HG02571 (cell line): ENCODE results near the gene ARMC5.
"Not testable (repeated sequence)": the region's sequence is repeated elsewhere in the genome, so short reads cannot be mapped to it uniquely, and the experiment has no call there.

ENCODE experiments used
- ATAC-seq: cut with Tn5 transposase; IDR thresholded peaks from one replicate; pipeline ENCODE4 v1.9.1; 2021; ENCODE audit warnings: mild to moderate bottlenecking, moderate library complexity; ENCODE audit not compliant: unreplicated experiment

The ARMC5 gene

GRCh38 chr16:31435341-31436220 is 23.7 kb upstream of the ARMC5 start:
- no peak for ATAC-seq

DNA sequence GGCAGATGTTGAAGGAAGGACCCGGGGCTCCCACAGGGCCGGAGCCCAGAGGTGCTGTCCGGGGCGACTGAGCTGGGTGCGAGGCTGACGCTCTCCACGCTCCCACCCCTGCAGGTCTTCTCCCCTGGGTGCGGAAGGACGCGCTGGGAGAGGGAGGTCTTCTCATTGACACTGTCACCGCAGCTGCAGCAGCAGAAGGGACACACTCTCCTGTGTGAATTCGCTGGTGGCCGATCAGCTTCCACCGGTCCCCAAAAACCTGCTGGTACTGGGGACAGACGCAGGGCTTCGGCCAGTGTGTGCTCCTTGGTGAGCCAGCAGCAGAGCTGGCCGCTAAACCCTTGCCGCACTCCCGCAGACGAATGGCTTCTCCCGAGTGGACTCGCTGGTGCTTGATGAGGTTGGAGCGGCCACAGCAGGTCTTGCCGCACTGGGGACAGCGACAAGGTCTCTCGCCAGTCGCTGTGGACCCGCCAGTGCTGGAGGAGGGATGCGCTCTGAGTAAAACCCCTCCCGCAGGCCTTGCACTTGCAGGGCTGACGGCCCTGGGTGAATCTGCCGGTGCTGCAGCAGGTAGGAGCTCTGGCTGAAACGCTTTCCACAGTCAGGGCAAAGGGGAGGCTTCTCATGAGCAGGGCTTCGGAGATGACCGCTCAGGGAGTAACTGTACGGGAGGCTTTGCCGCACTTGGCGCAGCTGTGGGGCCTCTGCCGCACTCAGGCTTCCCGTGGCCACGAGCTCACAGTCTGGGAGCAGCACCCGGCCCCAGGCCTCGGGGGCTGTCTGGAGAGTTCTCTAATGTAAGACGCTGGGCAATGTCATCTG is 22.9 kb upstream of the ARMC5 start:
- no peak for ATAC-seq

DNA sequence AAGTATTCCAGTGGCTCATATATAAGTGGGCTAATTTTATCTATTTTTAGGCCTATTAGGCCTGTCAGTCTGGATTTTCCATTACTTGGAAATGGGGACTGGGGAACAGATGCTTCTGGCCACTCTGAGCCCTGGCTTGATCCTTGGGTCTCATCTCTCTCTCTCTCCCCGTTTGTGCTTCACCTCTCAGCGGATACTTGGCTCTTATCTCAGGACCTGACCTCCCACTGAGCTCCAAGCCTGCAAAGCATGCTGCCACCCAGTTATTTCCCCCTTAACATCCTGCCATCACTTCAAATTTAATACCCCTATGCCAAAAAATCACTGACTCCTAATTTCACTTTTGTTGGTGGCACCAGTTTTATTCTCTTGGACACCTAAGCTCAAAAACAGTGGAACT is 20.9 kb upstream of the ARMC5 start:
- no peak for ATAC-seq

- not testable (repeated sequence) for ATAC-seq
Observed at GRCh38 chr16:31439023-31439422, 20.3 kb upstream of the ARMC5 start.

GRCh38 chr16:31439519-31439918 is 19.8 kb upstream of the ARMC5 start:
- ATAC-seq, result no peak

DNA sequence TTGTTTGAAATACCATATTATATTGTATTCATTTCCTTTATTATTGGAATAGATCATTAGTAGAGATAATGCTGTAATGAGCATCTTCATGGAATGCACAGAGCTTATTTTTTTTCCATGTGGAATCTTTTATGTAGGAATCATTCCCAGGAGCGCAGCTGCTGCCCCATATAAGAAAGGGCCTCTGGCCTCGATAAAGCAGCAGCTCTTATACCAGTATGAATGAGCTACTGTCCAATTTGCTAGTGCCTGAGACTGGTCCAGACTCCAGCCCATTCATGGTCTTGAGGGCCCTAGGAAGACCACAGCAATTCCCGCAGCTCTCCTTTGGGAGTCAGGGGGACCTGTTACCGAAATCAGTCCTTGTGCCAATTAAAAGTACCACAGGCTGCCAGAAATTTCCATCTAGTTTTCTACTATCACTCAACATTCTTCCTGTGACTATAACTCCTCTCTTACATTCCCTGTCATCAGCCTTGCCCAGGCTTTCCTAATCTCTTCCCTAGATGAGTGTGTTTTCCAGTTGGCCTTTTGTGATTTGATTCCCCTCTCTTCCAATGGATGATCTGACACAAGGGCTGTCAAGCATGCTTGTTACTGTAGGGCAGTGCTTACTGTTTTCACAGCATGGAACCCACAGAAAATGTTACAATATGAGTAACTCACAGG is 18.7 kb upstream of the ARMC5 start:
- ATAC-seq, result no peak

- no peak for ATAC-seq
Observed at GRCh38 chr16:31441956-31442355, 17.3 kb upstream of the ARMC5 start.

DNA sequence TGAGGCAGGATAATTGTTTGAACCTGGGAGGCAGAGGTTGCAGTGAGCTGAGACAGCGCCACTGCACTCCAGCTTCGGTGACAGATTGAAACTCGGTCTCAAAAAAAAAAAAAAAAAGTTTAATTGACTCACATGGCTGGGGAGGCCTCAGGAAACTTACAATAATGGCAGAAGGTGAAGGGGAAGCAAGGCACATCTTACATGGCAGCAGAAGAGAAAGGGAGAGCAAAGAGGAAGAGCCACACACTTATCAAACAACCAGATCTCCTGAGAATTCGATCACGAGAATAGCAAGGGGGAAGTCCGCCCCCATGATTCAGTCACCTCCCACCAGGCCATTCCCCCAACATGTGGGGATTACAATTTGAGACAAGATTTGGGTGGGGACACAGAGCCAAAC is 13.4 kb upstream of the ARMC5 start:
- not testable (repeated sequence) for ATAC-seq

DNA sequence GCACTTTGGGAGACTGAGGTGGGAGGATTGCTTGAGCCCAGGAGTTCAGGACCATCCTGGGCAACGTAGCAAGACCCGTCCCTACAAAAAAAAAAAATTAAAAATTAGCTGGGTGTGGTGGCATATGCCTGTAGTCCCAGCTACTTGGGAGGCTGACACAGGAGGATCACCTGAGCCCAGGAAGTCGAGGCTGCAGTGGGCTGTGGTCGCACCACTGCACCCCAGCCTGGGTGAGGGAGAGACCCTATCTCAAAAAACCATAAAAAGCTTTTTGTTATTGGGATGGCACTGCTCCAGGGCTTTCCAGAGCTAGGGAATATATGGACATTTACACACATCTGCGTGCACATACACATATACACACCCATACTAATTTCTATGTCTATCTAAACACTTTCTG is 8.1 kb upstream of the ARMC5 start:
- no peak for ATAC-seq

DNA sequence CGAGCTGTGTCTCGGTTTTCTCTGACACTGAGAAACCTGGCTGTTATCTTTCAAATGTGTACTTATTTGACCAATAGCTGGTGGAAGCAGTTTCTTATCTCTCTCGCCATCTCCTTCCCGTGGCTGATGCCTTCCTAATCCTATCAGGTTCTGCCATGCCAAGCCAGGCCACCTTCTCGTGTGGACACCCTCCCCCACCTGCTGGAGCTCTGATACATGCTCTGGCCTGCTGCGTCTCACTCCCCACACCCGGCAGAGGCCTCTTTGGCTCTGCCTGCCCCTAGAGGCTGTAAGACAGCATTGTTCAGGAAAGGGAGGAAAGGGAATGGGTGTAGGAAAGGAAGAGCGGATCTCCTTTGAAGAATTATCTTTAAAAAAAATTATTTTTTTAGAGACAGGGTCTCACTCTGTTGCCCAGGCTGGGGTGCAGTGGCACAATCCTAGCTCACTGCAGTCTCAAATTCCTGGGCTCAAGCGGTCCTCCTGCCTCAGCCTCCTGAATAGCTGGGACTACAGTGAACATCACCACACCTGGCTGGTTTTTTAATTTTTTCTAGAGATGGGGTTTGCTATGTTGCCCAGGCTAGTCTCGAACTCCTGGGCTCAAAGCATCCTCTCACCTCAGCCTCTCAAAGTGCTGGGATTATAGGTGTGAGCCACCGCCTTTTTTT is 7.5 kb upstream of the ARMC5 start:
- ATAC-seq, result no peak

GRCh38 chr16:31452631-31453106 is 6.6 kb upstream of the ARMC5 start:
- no peak for ATAC-seq

GRCh38 chr16:31453255-31454204 is 5.8 kb upstream of the ARMC5 start:
- no peak for ATAC-seq

DNA sequence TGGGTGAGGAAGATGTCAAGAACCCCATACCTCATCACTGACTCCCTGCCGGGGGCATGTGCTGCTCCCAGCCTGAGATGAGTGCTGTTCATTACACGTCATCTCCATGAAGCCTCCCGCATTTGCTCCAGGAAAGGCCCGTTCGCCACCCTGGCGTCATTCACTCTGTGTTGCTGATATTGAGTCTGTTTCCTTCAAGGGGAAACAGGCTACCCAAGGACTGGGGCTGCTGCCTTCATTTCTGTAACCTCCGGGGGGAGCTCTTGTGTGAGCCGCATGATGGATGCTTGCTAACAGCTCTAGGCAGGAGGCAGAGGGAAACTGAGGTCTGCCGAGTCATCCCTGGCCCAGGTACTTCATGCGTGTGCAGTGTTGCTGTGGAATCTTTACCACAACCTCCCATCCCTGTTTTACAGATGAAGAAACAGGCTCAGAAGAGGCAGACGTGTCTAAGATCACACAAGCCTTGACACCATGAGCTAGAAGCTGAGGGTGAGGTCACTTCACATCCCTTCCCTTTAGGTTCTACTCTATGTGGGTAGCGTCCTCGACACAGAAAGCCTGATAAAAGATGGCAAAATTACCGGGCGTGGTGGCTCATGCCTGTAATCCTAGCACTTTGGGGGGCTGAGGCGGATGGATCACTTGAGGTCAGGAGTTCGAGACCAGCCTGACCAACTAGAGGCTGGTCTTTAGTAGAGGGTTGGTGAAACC is 3.5 kb upstream of the ARMC5 start:
- ATAC-seq, result no peak

DNA sequence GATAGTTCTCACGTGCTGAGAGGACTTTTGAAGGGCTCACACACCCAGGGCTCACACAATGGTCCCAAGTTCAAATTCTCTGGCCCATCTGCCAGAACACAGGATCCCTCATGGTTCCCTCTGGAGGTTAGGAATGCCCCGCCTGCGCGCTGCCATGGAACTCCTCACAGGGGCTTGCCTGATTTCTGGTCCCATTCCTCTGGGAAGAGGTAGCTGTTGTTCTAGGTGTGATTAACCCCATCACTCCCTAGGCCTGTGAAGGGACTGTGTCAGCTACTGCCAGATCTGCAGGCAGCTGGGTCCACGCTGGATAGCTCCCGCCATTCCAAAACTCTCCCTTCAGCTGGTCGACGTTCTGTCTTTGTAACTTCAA is 2.3 kb upstream of the ARMC5 start:
- no peak for ATAC-seq

DNA sequence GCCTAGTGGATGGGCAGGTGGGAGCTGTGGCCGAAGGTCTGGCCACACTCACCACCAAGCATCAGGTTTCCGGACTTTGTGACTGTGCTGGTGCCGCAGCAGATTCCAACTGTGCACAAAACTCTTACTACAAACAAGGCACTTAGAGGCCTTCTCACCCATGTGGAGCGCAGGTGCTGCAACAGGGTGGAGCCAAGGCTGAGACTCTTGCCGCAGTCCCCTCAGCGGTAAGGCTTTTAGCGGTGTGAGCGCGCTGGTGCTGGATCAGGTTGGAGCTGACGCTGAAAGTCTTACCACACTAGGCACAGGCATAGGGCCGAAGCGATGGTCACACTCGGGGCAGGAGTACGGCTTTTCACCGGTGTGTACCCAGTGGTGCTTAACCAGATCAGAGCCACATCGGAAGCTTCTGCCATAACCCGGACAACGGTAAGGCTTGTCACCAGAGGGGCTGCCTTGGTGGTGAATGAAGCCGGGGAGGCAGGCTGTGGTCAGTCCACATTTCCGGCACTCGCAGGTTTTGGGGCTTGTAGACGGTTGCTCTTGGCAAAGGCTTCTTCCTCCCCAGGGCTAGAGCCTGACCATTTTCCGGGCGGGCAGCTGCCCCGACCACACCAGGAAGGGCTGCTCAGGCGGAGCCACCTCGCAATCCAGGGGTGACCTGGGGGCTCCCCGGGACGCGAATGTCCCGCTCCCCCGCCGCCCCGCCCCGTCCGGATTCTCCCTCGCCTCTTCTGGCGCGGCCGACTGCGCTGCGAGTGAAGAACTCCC is 1.0 kb upstream of the ARMC5 start:
- peak; percentile 2 for ATAC-seq

DNA sequence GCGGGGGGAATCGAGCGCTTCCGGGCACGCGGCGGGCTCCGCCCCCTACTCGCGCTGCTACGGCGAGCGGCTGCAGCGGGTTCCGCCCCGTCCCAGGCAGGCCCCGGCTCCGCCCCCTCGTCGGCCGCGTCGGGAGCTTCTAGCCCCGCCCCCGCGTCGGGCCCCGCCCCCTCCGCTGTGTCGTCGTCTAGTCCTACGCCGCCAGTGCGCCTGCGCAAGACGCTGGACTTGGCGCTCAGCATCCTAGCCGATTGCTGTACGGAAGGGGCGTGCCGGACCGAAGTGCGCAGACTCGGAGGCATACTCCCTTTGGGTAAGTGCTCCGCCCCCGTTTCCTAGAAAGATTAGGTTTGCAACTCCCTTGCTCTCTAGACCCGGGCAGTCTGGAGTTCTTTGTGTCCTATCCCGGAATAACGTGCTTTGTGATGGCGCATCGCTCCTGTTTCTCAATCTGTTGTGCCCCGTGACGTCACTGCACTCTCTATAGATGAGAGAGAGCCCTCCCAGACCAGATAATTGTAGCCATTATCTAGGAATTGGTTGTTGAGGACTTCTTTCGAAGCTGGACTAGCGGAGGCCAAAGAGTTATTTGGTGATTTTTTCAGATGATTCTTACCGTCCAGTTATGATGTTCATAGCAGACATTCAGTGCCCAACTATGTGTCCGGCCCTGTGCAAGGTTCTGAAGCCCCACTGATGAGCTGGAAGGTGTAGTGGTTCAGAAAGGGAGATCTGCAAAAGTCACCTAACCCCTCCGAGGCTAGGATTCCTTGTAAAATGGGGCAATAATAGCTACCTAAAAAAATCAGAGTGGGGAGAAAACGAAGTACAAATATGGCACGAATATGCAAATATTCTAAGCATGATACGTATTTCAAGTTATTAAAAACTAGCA is 633 bp downstream of the ARMC5 start:
- ATAC-seq, result peak; percentile 59

GRCh38 chr16:31460582-31461002 is 1.3 kb downstream of the ARMC5 start:
- no peak for ATAC-seq
